ENCODE measurements around the gene ACOXL.

DNA sequence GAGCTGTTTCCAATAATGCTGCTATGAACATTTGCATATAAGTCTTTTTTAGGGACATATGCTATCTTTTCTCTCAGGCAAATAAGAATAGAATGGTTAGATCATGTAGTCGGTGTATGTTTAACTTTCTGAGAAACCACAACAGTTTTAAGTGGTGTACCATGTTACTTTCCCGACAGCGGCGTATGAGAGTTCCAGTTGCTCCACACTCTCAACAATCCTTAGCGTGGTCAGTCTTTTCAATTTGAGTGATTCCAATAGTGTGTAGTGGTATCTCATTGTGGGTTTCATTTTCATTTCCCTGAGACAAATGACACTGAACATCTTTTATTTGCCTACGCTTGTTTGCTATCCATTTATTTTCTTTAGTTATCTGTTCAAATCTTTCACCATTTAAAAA lies 149.5 kb downstream of the ACOXL start:
- TF ChIP-seq POLR2A (IDR thresholded peaks at IDR 0.05): no peak
- TF ChIP-seq, protein P1, sequence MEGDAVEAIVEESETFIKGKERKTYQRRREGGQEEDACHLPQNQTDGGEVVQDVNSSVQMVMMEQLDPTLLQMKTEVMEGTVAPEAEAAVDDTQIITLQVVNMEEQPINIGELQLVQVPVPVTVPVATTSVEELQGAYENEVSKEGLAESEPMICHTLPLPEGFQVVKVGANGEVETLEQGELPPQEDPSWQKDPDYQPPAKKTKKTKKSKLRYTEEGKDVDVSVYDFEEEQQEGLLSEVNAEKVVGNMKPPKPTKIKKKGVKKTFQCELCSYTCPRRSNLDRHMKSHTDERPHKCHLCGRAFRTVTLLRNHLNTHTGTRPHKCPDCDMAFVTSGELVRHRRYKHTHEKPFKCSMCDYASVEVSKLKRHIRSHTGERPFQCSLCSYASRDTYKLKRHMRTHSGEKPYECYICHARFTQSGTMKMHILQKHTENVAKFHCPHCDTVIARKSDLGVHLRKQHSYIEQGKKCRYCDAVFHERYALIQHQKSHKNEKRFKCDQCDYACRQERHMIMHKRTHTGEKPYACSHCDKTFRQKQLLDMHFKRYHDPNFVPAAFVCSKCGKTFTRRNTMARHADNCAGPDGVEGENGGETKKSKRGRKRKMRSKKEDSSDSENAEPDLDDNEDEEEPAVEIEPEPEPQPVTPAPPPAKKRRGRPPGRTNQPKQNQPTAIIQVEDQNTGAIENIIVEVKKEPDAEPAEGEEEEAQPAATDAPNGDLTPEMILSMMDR (IDR thresholded peaks at IDR 0.05): no peak
